GM12865 (cell line): ENCODE data around the gene BCAS1.

Experiments used
- DNase-seq: peaks from one replicate; pipeline ENCODE4 v3.0.0; 2010; ENCODE audit warnings: low read depth
- H3K4me3 ChIP-seq: 2 replicates; pipeline ENCODE4 v1.5.1; 2011; ENCODE audit warnings: mild to moderate bottlenecking, low read depth, low read length, control low read depth
- CTCF ChIP-seq: IDR thresholded peaks from 2 replicates; pipeline ENCODE4 v1.5.1; 2011; ENCODE audit warnings: low read length, control low read depth, low read depth, inconsistent platforms; ENCODE audit not compliant: insufficient read depth; ENCODE audit errors: missing control alignments

BCAS1 gene

GRCh38 chr20:53940360-53940702 lies 130.1 kb downstream of the BCAS1 start:
- H3K4me3 ChIP-seq, result peak overlapping the region; percentile 54
- no peak for TF ChIP-seq CTCF
- no peak for DNase-seq

- TF ChIP-seq CTCF, result peak; percentile 67
- peak; percentile 96 for DNase-seq
- H3K4me3 ChIP-seq, result peak overlapping the region; percentile 54
Observed at GRCh38 chr20:53939572-53940359, 130.6 kb downstream of the BCAS1 start.

- H3K4me3 ChIP-seq, result no peak overlapping the region
- DNase-seq, result no peak
- no peak for TF ChIP-seq CTCF
Observed at GRCh38 chr20:53939190-53939571, 131.2 kb downstream of the BCAS1 start.

GRCh38 chr20:53938739-53939138 lies 131.7 kb downstream of the BCAS1 start:
- no peak for DNase-seq
- no peak for TF ChIP-seq CTCF
- H3K4me3 ChIP-seq, result no peak overlapping the region

GRCh38 chr20:53937929-53938367 lies 132.4 kb downstream of the BCAS1 start:
- DNase-seq, result no peak
- TF ChIP-seq CTCF, result no peak
- no peak overlapping the region for H3K4me3 ChIP-seq

- no peak for DNase-seq
- TF ChIP-seq CTCF, result no peak
- no peak overlapping the region for H3K4me3 ChIP-seq
Observed at GRCh38 chr20:53937339-53937741, 133.1 kb downstream of the BCAS1 start.
